Loucy (cell line): ENCODE measurements around the gene YBX2.
"Not testable (repeated sequence)": the region's sequence is repeated elsewhere in the genome, so short reads cannot be mapped to it uniquely, and the experiment has no call there.

Experiments
- EZH2phosphoT487 ChIP-seq: fragments of 200-600 bp; IDR thresholded peaks from 2 replicates; pipeline ENCODE4 v1.6.1; 2018; ENCODE audit warnings: antibody characterized with exemption, mild to moderate bottlenecking, moderate library complexity, borderline replicate concordance
- TF ChIP-seq, protein P1 (sequence below): fragments of 200-600 bp; sonication (generic); conservative IDR thresholded peaks from 2 replicates; pipeline ENCODE4 v1.5.1; 2014; ENCODE audit warnings: mild to moderate bottlenecking, antibody characterized with exemption, low read length

DNA sequence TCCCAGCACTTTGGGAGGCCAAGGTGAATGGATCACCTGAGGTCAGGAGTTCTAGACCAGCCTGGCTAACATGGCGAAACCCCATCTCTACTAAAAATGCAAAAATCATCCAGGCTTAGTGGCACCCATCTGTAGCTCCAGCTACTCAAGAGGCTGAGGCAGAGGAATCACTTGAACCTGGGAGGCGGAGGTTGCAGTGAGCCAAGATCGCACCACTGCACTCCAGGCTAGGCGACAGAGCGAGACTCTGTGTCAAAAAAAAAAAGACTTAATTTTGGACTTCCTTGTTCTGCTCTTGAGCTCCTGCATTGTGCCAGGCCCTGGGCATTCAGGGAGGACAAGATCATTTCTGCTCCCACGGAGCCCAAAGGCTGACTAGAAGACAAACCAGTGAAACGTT lies 43.2 kb upstream of the YBX2 start:
- TF ChIP-seq, protein P1, sequence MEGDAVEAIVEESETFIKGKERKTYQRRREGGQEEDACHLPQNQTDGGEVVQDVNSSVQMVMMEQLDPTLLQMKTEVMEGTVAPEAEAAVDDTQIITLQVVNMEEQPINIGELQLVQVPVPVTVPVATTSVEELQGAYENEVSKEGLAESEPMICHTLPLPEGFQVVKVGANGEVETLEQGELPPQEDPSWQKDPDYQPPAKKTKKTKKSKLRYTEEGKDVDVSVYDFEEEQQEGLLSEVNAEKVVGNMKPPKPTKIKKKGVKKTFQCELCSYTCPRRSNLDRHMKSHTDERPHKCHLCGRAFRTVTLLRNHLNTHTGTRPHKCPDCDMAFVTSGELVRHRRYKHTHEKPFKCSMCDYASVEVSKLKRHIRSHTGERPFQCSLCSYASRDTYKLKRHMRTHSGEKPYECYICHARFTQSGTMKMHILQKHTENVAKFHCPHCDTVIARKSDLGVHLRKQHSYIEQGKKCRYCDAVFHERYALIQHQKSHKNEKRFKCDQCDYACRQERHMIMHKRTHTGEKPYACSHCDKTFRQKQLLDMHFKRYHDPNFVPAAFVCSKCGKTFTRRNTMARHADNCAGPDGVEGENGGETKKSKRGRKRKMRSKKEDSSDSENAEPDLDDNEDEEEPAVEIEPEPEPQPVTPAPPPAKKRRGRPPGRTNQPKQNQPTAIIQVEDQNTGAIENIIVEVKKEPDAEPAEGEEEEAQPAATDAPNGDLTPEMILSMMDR = not testable (repeated sequence)
- TF ChIP-seq EZH2phosphoT487 = not testable (repeated sequence)
